Gastrocnemius medialis (tissue), 4 donors: Measurements from ENCODE around the gene SERPINA3.

Source experiments
- POLR2A ChIP-seq, 2 donors: fragments of 450-650 bp; IDR thresholded peaks; one replicate each; pipeline ENCODE4 v1.6.1; 2017; ENCODE audit warnings: antibody characterized with exemption in 2 of 2, mild to moderate bottlenecking in 2 of 2, moderate library complexity in 2 of 2
- TF ChIP-seq, protein P1 (sequence below), 5 experiments: fragments of 450-650 bp in 3 of 5; fragments of 200-600 bp in 2 of 5; sonication (generic) in 2 of 5; IDR thresholded peaks in 4 of 5; conservative IDR thresholded peaks in 1 of 5; 1 replicate in 4 of 5; 2 replicates in 1 of 5; pipeline ENCODE4 v1.5.1; 2016 to 2019; ENCODE audit warnings: antibody characterized with exemption in 5 of 5, mild to moderate bottlenecking in 3 of 5, moderate library complexity in 3 of 5

DNA sequence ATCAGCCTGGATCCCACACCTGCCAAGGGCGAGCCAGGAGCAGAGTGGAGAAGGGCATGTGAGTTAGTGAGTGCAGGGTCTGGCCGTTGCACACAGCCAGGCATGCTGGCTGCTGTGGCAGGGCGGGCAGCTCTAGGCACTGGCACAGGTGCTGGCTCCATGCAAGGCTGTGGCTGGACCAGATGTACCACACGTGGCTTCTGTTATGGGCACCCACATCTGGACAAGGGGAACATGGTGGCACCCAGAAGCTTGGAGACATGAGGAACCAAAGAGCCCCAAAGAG is 20.1 kb downstream of the SERPINA3 start:
- TF ChIP-seq, protein P1, sequence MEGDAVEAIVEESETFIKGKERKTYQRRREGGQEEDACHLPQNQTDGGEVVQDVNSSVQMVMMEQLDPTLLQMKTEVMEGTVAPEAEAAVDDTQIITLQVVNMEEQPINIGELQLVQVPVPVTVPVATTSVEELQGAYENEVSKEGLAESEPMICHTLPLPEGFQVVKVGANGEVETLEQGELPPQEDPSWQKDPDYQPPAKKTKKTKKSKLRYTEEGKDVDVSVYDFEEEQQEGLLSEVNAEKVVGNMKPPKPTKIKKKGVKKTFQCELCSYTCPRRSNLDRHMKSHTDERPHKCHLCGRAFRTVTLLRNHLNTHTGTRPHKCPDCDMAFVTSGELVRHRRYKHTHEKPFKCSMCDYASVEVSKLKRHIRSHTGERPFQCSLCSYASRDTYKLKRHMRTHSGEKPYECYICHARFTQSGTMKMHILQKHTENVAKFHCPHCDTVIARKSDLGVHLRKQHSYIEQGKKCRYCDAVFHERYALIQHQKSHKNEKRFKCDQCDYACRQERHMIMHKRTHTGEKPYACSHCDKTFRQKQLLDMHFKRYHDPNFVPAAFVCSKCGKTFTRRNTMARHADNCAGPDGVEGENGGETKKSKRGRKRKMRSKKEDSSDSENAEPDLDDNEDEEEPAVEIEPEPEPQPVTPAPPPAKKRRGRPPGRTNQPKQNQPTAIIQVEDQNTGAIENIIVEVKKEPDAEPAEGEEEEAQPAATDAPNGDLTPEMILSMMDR (IDR thresholded peaks at IDR 0.05 in 4 of 5, conservative IDR thresholded peaks at IDR 0.05 in 1 of 5) = no peak
- no peak for TF ChIP-seq POLR2A (IDR thresholded peaks at IDR 0.05)
